Sigmoid colon (tissue), 7 donors: ENCODE results near the gene SLC7A14. TPM values are rescaled to one million over a fixed set of nuclear protein-coding genes. Genes with fewer than 3 reads are reported as not detected.

Experiments
- DNase-seq: peaks from one replicate; pipeline ENCODE4 v3.0.0-alpha.2; 2019
- H3K27ac ChIP-seq, 4 donors: fragments of 200-600 bp; sonication (generic); one replicate each; pipeline ENCODE4 v1.5.1; 2016 to 2019; ENCODE audit warnings: mild to moderate bottlenecking in 1 of 4
- H3K27me3 ChIP-seq, 3 donors: fragments of 200-600 bp; sonication (generic); one replicate each; pipeline ENCODE4 v1.5.1; 2019; ENCODE audit warnings: mild to moderate bottlenecking in 1 of 3
- H3K36me3 ChIP-seq, 4 donors: fragments of 200-600 bp; sonication (generic); one replicate each; pipeline ENCODE4 v1.5.1; 2016 to 2019
- H3K4me1 ChIP-seq, 4 donors: fragments of 200-600 bp; sonication (generic); one replicate each; pipeline ENCODE4 v1.5.1; 2017 to 2019
- H3K4me3 ChIP-seq, 4 donors: fragments of 200-600 bp; sonication (generic); one replicate each; pipeline ENCODE4 v1.5.1; 2017 to 2019; ENCODE audit warnings: mild to moderate bottlenecking in 2 of 4, moderate library complexity in 1 of 4
- H3K9me3 ChIP-seq, 4 donors: fragments of 200-600 bp in 3 of 4; sonication (generic) in 3 of 4; one replicate each; pipeline versions ENCODE4 v1.5.1 to v1.6.1; 2013 to 2019
- EP300 ChIP-seq, 4 donors: sonication (generic); formaldehyde crosslinking; IDR thresholded peaks; one replicate each; pipeline ENCODE4 v1.6.1; 2017; ENCODE audit warnings: antibody characterized with exemption in 4 of 4
- POLR2A ChIP-seq, 2 donors: fragments of 450-650 bp; IDR thresholded peaks; one replicate each; pipeline ENCODE4 v1.6.1; 2016; ENCODE audit warnings: antibody characterized with exemption in 2 of 2, mild to moderate bottlenecking in 2 of 2, moderate library complexity in 2 of 2
- POLR2AphosphoS5 ChIP-seq, 4 donors: sonication (generic); formaldehyde crosslinking; IDR thresholded peaks; one replicate each; pipeline ENCODE4 v1.6.1; 2017; ENCODE audit warnings: antibody characterized with exemption in 4 of 4
- WGBS, 2 donors: extraction: QIAGEN DNeasy Blood & Tissue Kit; methylation state at CpG; one replicate each; pipeline ENCODE4 v1.1.7; 2013; 5-methylcytosine and 5-hydroxymethylcytosine counted together
- intact Hi-C: fragments of 100-400 bp; cut with DNase I; formaldehyde crosslinking; loops from one replicate; pipeline ENCODE4 v1.15.1; 2023
- polyA plus RNA-seq, 3 donors: library from polyadenylated mRNA; stranded (reverse); fragments of 200-250 nt; gene quantifications; one replicate each; pipeline ENCODE4 v1.2.3, GENCODE V29; 2013
- total RNA-seq, 4 donors: library from RNA; depleted of rRNA; stranded (reverse); fragments of >200 nt; gene quantifications; one replicate each; pipeline ENCODE4 v1.1.0, GENCODE V29; 2016
- TF ChIP-seq, protein P1 (sequence below), 4 experiments: fragments of 450-650 bp in 3 of 4; fragments of 200-600 bp in 1 of 4; IDR thresholded peaks; one replicate each; pipeline ENCODE4 v1.5.1; 2016 to 2019; ENCODE audit warnings: antibody characterized with exemption in 4 of 4, mild to moderate bottlenecking in 3 of 4, moderate library complexity in 2 of 4
- donor health status: healthy with polysubstance abuse.
- donor health status: Bipolar disorder and iron deficiency.
- donor health status: healthy.

Gene SLC7A14
- total and polyA plus RNA-seq, 7 donors = 0.79 to 3.9 (median 2.8) TPM; not detected in 2

DNA sequence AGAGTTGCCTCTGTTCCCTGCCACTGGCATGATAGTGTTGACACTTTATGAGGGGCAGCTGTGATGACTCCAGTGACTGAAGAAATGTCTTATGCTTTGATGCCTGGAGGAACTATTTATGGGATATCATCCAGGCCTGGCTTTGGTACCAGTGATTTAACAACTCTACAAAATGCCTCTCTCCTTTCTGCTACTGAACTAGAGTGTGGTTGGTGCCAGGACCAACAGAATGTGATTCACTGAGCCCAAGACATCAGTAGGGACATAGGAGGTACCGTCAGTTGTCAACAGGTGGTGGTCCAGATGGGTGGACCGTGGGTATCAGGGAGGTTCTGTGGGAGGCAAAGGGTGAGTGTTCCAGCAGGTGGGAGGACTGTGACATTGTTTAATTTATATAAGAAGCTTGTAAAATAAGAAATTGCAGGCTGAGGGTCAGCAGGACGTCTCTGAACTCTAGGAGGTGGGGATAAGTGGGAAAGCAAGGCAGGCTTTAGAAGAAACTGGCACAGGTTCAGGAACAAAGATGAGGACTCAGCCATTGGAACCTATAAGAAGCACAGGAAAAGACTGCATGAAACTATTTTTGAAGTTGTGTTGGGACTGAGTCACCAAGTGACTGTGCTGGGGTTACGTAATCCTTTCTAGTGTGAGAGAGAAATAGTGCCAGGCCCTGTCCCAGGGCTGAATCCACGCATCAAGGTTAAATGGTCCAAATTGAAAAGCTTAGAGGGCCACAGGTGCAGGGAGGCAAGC is 28.5 kb upstream of the SLC7A14 start:
- DNase-seq = no peak
- H3K4me3 ChIP-seq = no peak overlapping the region
- peak overlapping the region in 1 of 4 donors; percentile 58 for H3K27ac ChIP-seq
- H3K36me3 ChIP-seq = no peaks in the 10 kb centered on the region
- H3K27me3 ChIP-seq = no peaks in the 10 kb centered on the region
- no peak for TF ChIP-seq EP300 (IDR thresholded peaks at IDR 0.05)
- TF ChIP-seq POLR2A (IDR thresholded peaks at IDR 0.05) = no peak
- no peak for TF ChIP-seq POLR2AphosphoS5 (IDR thresholded peaks at IDR 0.05)
- TF ChIP-seq, protein P1, sequence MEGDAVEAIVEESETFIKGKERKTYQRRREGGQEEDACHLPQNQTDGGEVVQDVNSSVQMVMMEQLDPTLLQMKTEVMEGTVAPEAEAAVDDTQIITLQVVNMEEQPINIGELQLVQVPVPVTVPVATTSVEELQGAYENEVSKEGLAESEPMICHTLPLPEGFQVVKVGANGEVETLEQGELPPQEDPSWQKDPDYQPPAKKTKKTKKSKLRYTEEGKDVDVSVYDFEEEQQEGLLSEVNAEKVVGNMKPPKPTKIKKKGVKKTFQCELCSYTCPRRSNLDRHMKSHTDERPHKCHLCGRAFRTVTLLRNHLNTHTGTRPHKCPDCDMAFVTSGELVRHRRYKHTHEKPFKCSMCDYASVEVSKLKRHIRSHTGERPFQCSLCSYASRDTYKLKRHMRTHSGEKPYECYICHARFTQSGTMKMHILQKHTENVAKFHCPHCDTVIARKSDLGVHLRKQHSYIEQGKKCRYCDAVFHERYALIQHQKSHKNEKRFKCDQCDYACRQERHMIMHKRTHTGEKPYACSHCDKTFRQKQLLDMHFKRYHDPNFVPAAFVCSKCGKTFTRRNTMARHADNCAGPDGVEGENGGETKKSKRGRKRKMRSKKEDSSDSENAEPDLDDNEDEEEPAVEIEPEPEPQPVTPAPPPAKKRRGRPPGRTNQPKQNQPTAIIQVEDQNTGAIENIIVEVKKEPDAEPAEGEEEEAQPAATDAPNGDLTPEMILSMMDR (IDR thresholded peaks at IDR 0.05) = no peak
- H3K4me1 ChIP-seq = peaks cover 0 to 9% (median 7%) of the 10 kb centered on the region in 4 donors
- WGBS, 2 donors = 63 to 66% methylated on average over 5 of the region's 5 CpGs
- no peaks in the 10 kb centered on the region for H3K9me3 ChIP-seq
- intact Hi-C loops = no loop called here

DNA sequence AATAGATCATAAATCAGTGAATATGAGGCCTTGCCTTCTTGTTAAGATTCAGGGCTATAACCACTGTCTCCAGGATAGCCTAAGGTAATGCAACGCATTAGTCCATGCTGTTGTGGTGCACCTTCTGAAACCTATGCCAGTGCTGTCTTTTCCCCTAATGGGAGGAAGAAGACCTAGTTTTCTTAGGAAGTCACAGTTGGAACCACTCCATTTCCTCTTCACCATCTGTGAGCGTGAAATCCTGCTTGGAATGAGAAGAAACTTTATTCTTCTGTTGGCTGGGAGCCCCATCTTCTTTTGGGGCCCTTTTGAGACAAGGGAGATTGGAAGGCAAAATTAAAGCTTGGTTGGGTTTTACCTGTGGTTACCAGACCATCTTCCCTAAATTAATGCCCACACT is 25.9 kb upstream of the SLC7A14 start:
- Histone ChIP-seq H3K27ac (no peak overlapping the region), H3K4me1 (peaks cover 0 to 9% (median 7%) of the 10 kb centered on the region in 4 donors), H3K9me3 (no peaks in the 10 kb centered on the region), H3K36me3 (no peaks in the 10 kb centered on the region), H3K4me3 (no peak overlapping the region), H3K27me3 (no peaks in the 10 kb centered on the region)
- no peak for DNase-seq
- intact Hi-C loops = no loop called here
- 85 to 93% methylated on average over 2 of the region's 2 CpGs for WGBS, 2 donors
- TF ChIP-seq POLR2AphosphoS5 (IDR thresholded peaks at IDR 0.05) (no peak), POLR2A (IDR thresholded peaks at IDR 0.05) (no peak), EP300 (IDR thresholded peaks at IDR 0.05) (no peak)
- TF ChIP-seq, protein P1 (IDR thresholded peaks at IDR 0.05) = no peak

DNA sequence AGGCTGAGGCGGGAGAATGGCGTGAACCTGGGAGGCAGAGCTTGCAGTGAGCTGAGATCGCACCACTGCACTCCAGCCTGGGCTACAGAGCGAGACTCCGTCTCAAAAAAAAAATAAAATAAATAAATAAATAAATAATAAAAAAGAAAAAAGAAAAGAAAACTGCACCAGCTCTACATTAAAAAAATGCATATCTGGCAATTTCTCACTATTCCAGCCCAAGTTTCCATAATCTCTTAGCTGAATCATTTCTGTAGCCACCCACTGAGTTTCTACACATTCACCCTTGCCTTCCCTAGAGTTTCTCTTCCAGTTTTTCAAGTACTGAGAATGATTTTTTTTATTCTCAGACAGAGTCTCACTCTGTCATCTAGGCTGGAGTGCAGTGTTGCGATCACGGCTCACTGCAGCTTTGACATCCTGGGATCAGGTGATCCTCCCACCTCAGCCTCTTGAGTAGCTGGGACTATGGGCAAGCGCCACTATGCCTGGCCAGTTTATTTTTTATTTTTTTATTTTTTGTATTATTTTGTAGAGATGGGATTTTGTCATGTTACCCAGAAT is 24.5 kb upstream of the SLC7A14 start:
- Histone ChIP-seq H3K4me3 (no peak overlapping the region), H3K27ac (no peak overlapping the region), H3K27me3 (no peaks in the 10 kb centered on the region), H3K9me3 (no peaks in the 10 kb centered on the region), H3K36me3 (no peaks in the 10 kb centered on the region), H3K4me1 (peaks cover 0 to 9% (median 7%) of the 10 kb centered on the region in 4 donors)
- TF ChIP-seq POLR2AphosphoS5 (IDR thresholded peaks at IDR 0.05) (no peak), EP300 (IDR thresholded peaks at IDR 0.05) (no peak), POLR2A (IDR thresholded peaks at IDR 0.05) (no peak)
- TF ChIP-seq, protein P1 (IDR thresholded peaks at IDR 0.05) = no peak
- intact Hi-C loops = no loop called here
- DNase-seq = no peak
- 90 to 96% methylated on average over 8 of the region's 8 CpGs for WGBS, 2 donors

DNA sequence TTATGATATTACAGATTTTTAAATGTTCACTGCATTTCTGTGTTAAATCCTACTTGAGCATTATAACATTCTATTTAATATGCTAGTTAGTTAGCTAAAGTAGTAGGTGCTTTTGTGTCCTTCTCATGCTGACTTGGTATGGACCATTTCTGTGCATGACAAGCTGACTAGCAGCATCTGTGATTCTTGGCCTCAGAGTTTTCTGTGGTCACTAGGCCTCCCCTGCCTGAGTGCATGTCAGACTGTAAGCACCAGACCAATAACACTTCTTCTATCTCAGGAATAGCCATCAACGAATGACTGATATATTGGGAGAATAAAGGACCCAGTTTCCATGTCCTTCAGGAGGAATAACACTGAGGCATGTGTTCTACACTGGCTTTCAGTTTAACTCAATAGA is 22.6 kb upstream of the SLC7A14 start:
- DNase-seq = no peak
- TF ChIP-seq, protein P1 (IDR thresholded peaks at IDR 0.05) = no peak
- no peak for TF ChIP-seq POLR2A (IDR thresholded peaks at IDR 0.05)
- TF ChIP-seq POLR2AphosphoS5 (IDR thresholded peaks at IDR 0.05) = no peak
- TF ChIP-seq EP300 (IDR thresholded peaks at IDR 0.05) = no peak
- H3K27ac ChIP-seq = no peak overlapping the region
- H3K4me3 ChIP-seq = no peak overlapping the region
- no peaks in the 10 kb centered on the region for H3K9me3 ChIP-seq
- intact Hi-C loops = no loop called here
- no peaks in the 10 kb centered on the region for H3K4me1 ChIP-seq
- WGBS, 2 donors = 73 to 83% methylated on average over 1 of the region's 1 CpG
- no peaks in the 10 kb centered on the region for H3K27me3 ChIP-seq
- no peaks in the 10 kb centered on the region for H3K36me3 ChIP-seq
